Mesendoderm (in vitro differentiated cells): ENCODE results near the gene DHX29.

Experiments used
- DNase-seq: peaks from one replicate; pipeline ENCODE4 v3.0.0; 2013
- H2AK5ac ChIP-seq: 2 replicates; pipeline ENCODE4 v1.6.1; 2013; ENCODE audit warnings: low read length, inconsistent platforms
- H2BK120ac ChIP-seq: 2 replicates; pipeline ENCODE4 v1.6.1; 2013; ENCODE audit warnings: low read depth, mild to moderate bottlenecking, low read length, moderate library complexity, mixed read lengths
- H2BK15ac ChIP-seq: replicated peaks from 2 replicates; pipeline ENCODE4 v1.6.1; 2013; ENCODE audit warnings: low read depth, mild to moderate bottlenecking, moderate library complexity
- H2BK5ac ChIP-seq: 2 replicates; pipeline ENCODE4 v1.6.1; 2013; ENCODE audit warnings: low read length, inconsistent platforms
- H3K18ac ChIP-seq: 2 replicates; pipeline ENCODE4 v1.6.1; 2013; ENCODE audit warnings: mild to moderate bottlenecking, low read length, mixed read lengths
- H3K23ac ChIP-seq: one replicate; pipeline ENCODE4 v1.6.1; 2013; ENCODE audit warnings: low read length
- H3K27ac ChIP-seq: 2 replicates; pipeline ENCODE4 v1.5.1; 2013; ENCODE audit warnings: low read depth, mild to moderate bottlenecking, inconsistent platforms, low read length, moderate library complexity
- H3K27me3 ChIP-seq: 2 replicates; pipeline ENCODE4 v1.6.1; 2013; ENCODE audit warnings: low read length, control low read depth, mild to moderate bottlenecking, inconsistent platforms; ENCODE audit not compliant: insufficient read depth, poor library complexity
- H3K36me3 ChIP-seq: 2 replicates; pipeline ENCODE4 v1.6.1; 2013; ENCODE audit warnings: low read length, inconsistent platforms; ENCODE audit not compliant: control insufficient read depth, insufficient read depth
- H3K4ac ChIP-seq: one replicate; pipeline ENCODE4 v1.6.1; 2013; ENCODE audit warnings: low read depth, mild to moderate bottlenecking, low read length, moderate library complexity
- H3K4me1 ChIP-seq: 2 replicates; pipeline ENCODE4 v1.6.1; 2013; ENCODE audit warnings: low read depth, low read length, inconsistent platforms; ENCODE audit not compliant: control insufficient read depth
- H3K4me2 ChIP-seq: 2 replicates; pipeline ENCODE4 v1.6.1; 2013; ENCODE audit warnings: low read length
- H3K4me3 ChIP-seq: 2 replicates; pipeline ENCODE4 v1.5.1; 2013; ENCODE audit warnings: mild to moderate bottlenecking, low read length
- H3K56ac ChIP-seq: one replicate; pipeline ENCODE4 v1.6.1; 2013; ENCODE audit warnings: low read length
- H3K79me1 ChIP-seq: 2 replicates; pipeline ENCODE4 v1.6.1; 2013; ENCODE audit warnings: low read length, inconsistent platforms
- H3K79me2 ChIP-seq: 2 replicates; pipeline ENCODE4 v1.6.1; 2013; ENCODE audit warnings: mild to moderate bottlenecking, low read length; ENCODE audit not compliant: control insufficient read depth, insufficient read depth
- H3K9ac ChIP-seq: 2 replicates; pipeline ENCODE4 v1.6.1; 2013; ENCODE audit warnings: low read length, inconsistent platforms
- H4K5ac ChIP-seq: one replicate; pipeline ENCODE4 v1.6.1; 2013; ENCODE audit warnings: low read length
- H4K8ac ChIP-seq: one replicate; pipeline ENCODE4 v1.6.1; 2013; ENCODE audit warnings: low read depth, mild to moderate bottlenecking, control low read depth, low read length, moderate library complexity
- WGBS: extraction: QIAGEN DNeasy Blood & Tissue Kit; methylation state at CpG from one replicate; pipeline ENCODE4 v1.1.7; 2013; ENCODE audit warnings: low lambda C conversion rate, missing lambda C conversion rate; ENCODE audit not compliant: insufficient coverage; ENCODE audit errors: extremely low coverage; 5-methylcytosine and 5-hydroxymethylcytosine counted together

The DHX29 gene

GRCh38 chr5:55344392-55344992 is 37.0 kb upstream of the DHX29 start:
- H3K56ac ChIP-seq: no peak overlapping the region
- no peaks in the 10 kb centered on the region for H3K4me1 ChIP-seq
- H3K36me3 ChIP-seq: no peaks in the 10 kb centered on the region
- H2BK15ac ChIP-seq: no peak overlapping the region
- no peak overlapping the region for H2AK5ac ChIP-seq
- H3K79me2 ChIP-seq: no peaks in the 10 kb centered on the region
- H3K23ac ChIP-seq: no peak overlapping the region
- H2BK120ac ChIP-seq: no peak overlapping the region
- DNase-seq: peak; percentile 65
- H4K8ac ChIP-seq: no peak overlapping the region
- H3K9ac ChIP-seq: no peak overlapping the region
- H3K27me3 ChIP-seq: no peaks in the 10 kb centered on the region
- H2BK5ac ChIP-seq: no peak overlapping the region
- WGBS: 100% methylated on average over 1 of the region's 2 CpGs
- no peak overlapping the region for H4K5ac ChIP-seq
- H3K4me3 ChIP-seq: no peak overlapping the region
- H3K27ac ChIP-seq: no peak overlapping the region
- no peak overlapping the region for H3K4ac ChIP-seq
- H3K79me1 ChIP-seq: peaks cover 2% of the 10 kb centered on the region
- H3K4me2 ChIP-seq: no peak overlapping the region
- H3K18ac ChIP-seq: no peak overlapping the region

GRCh38 chr5:55343609-55344008 is 36.1 kb upstream of the DHX29 start:
- no peak overlapping the region for H3K4me2 ChIP-seq
- H2BK15ac ChIP-seq: no peak overlapping the region
- no peak overlapping the region for H3K23ac ChIP-seq
- H2AK5ac ChIP-seq: no peak overlapping the region
- H2BK5ac ChIP-seq: no peak overlapping the region
- no peak for DNase-seq
- H3K79me2 ChIP-seq: peaks cover 1% of the 10 kb centered on the region
- no peak overlapping the region for H3K4ac ChIP-seq
- no peak overlapping the region for H3K27ac ChIP-seq
- WGBS: no CpG with 5 or more reads among the region's 1 CpG
- H3K36me3 ChIP-seq: no peaks in the 10 kb centered on the region
- H3K4me3 ChIP-seq: no peak overlapping the region
- no peak overlapping the region for H3K18ac ChIP-seq
- no peaks in the 10 kb centered on the region for H3K27me3 ChIP-seq
- peaks cover 2% of the 10 kb centered on the region for H3K79me1 ChIP-seq
- no peak overlapping the region for H4K5ac ChIP-seq
- no peaks in the 10 kb centered on the region for H3K4me1 ChIP-seq
- no peak overlapping the region for H3K9ac ChIP-seq
- H4K8ac ChIP-seq: no peak overlapping the region
- H3K56ac ChIP-seq: no peak overlapping the region
- H2BK120ac ChIP-seq: no peak overlapping the region

GRCh38 chr5:55343107-55343506 is 35.6 kb upstream of the DHX29 start:
- H3K27ac ChIP-seq: no peak overlapping the region
- H3K27me3 ChIP-seq: no peaks in the 10 kb centered on the region
- no peak overlapping the region for H2BK5ac ChIP-seq
- no peak overlapping the region for H4K8ac ChIP-seq
- no peak overlapping the region for H4K5ac ChIP-seq
- H3K56ac ChIP-seq: no peak overlapping the region
- H3K4me2 ChIP-seq: no peak overlapping the region
- no peak overlapping the region for H3K4me3 ChIP-seq
- H3K4me1 ChIP-seq: no peaks in the 10 kb centered on the region
- DNase-seq: no peak
- H3K36me3 ChIP-seq: no peaks in the 10 kb centered on the region
- no CpG with 5 or more reads among the region's 4 CpGs for WGBS
- no peak overlapping the region for H2BK15ac ChIP-seq
- H3K79me1 ChIP-seq: peaks cover 2% of the 10 kb centered on the region
- no peak overlapping the region for H3K23ac ChIP-seq
- no peak overlapping the region for H3K4ac ChIP-seq
- peaks cover 1% of the 10 kb centered on the region for H3K79me2 ChIP-seq
- no peak overlapping the region for H2BK120ac ChIP-seq
- no peak overlapping the region for H3K18ac ChIP-seq
- H2AK5ac ChIP-seq: no peak overlapping the region
- no peak overlapping the region for H3K9ac ChIP-seq

DNA sequence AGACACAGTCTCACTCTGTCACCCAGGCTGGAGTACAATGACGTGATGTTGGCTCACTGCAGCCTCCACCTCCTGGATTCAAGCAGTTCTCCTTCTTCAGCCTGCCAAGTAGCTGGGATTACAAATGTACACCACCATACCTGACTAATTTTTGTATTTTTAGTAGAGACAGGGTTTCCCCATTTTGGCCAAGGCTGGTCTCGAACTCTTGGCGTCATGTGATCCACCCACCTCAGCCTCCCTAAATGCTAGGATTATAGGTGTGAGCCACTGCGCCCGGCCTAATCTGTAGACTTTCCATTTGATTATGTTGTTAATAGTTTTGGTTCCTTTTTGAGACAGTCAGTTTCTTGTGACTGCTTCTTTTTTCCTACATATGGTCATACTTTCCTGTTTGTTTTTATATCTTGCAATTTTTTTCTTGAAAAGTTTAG is 31.3 kb upstream of the DHX29 start:
- Histone ChIP-seq H3K79me1 (peaks cover 4% of the 10 kb centered on the region), H4K5ac (no peak overlapping the region), H3K18ac (no peak overlapping the region), H3K27me3 (no peaks in the 10 kb centered on the region), H3K4me3 (no peak overlapping the region), H4K8ac (no peak overlapping the region), H3K27ac (no peak overlapping the region), H2BK120ac (no peak overlapping the region), H3K36me3 (no peaks in the 10 kb centered on the region), H2BK15ac (no peak overlapping the region), H3K4ac (no peak overlapping the region), H3K56ac (no peak overlapping the region), H3K79me2 (peaks cover 4% of the 10 kb centered on the region), H2AK5ac (no peak overlapping the region), H2BK5ac (no peak overlapping the region), H3K23ac (no peak overlapping the region), H3K9ac (no peak overlapping the region), H3K4me1 (no peaks in the 10 kb centered on the region), H3K4me2 (no peak overlapping the region)
- no peak for DNase-seq
- WGBS: no CpG with 5 or more reads among the region's 5 CpGs

GRCh38 chr5:55338092-55338613 is 30.7 kb upstream of the DHX29 start:
- no peak overlapping the region for H3K4me3 ChIP-seq
- peaks cover 4% of the 10 kb centered on the region for H3K79me2 ChIP-seq
- H2BK5ac ChIP-seq: no peak overlapping the region

DNA sequence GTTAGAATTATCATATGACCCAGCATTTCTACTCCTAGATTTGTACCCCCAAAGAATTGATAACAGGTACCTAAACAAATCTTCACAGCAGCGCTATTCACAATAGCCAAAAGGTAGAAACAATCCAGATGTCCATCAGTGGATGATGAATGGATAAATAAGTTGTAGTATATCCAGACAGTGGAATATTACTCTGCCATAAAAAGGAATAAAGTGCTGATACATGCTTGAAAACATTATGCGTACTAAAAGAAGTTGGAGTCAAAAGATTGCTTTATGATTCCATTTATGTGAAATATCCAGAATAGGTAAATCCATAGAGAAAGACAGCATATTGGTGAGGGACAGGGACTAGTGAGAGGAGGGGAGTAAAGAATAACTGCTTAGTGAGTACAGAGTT is 26.3 kb upstream of the DHX29 start:
- H3K23ac ChIP-seq: no peak overlapping the region
- no peaks in the 10 kb centered on the region for H3K36me3 ChIP-seq
- peaks cover 7% of the 10 kb centered on the region for H3K79me2 ChIP-seq
- H3K56ac ChIP-seq: no peak overlapping the region
- H3K4ac ChIP-seq: no peak overlapping the region
- no peak overlapping the region for H3K27ac ChIP-seq
- H3K9ac ChIP-seq: no peak overlapping the region
- no peaks in the 10 kb centered on the region for H3K27me3 ChIP-seq
- H2BK5ac ChIP-seq: no peak overlapping the region
- no peak overlapping the region for H3K18ac ChIP-seq
- no peak overlapping the region for H2BK120ac ChIP-seq
- no peak overlapping the region for H4K8ac ChIP-seq
- no peaks in the 10 kb centered on the region for H3K4me1 ChIP-seq
- H3K4me2 ChIP-seq: no peak overlapping the region
- no peak overlapping the region for H4K5ac ChIP-seq
- DNase-seq: no peak
- WGBS: no CpG with 5 or more reads among the region's 2 CpGs
- no peak overlapping the region for H3K4me3 ChIP-seq
- H3K79me1 ChIP-seq: peaks cover 8% of the 10 kb centered on the region
- no peak overlapping the region for H2AK5ac ChIP-seq
- no peak overlapping the region for H2BK15ac ChIP-seq

More at GRCh38 chr5:55338092-55338613, 30.7 kb upstream of the DHX29 start:
- no peaks in the 10 kb centered on the region for H3K4me1 ChIP-seq
- H4K8ac ChIP-seq: no peak overlapping the region
- no peak overlapping the region for H4K5ac ChIP-seq
- H3K23ac ChIP-seq: no peak overlapping the region
- no peak overlapping the region for H2BK120ac ChIP-seq
- DNase-seq: no peak
- H2AK5ac ChIP-seq: no peak overlapping the region
- H2BK15ac ChIP-seq: no peak overlapping the region
- H3K56ac ChIP-seq: no peak overlapping the region
- no peak overlapping the region for H3K4me2 ChIP-seq
- no peaks in the 10 kb centered on the region for H3K36me3 ChIP-seq
- H3K9ac ChIP-seq: no peak overlapping the region
- peaks cover 4% of the 10 kb centered on the region for H3K79me1 ChIP-seq
- no peak overlapping the region for H3K18ac ChIP-seq
- no peak overlapping the region for H3K4ac ChIP-seq
- WGBS: no CpG with 5 or more reads among the region's 2 CpGs
- H3K27ac ChIP-seq: no peak overlapping the region
- no peaks in the 10 kb centered on the region for H3K27me3 ChIP-seq
